Naive thymus-derived CD4-positive, alpha-beta T cell (primary cell): ENCODE data around the gene NBEAL2. TPM values are rescaled to one million over a fixed set of nuclear protein-coding genes. Genes with fewer than 3 reads are reported as not detected.

Source experiments
- ATAC-seq: fragments of 150-1000 bp; cut with Tn5 transposase; 2 replicates; pipeline ENCODE4 v1.10.0; 2021; ENCODE audit warnings: mild to moderate bottlenecking, moderate library complexity
- CTCF ChIA-PET: fragments of 350-600 bp; sonication (Branson Sonifier 250); formaldehyde crosslinking; loops from one replicate; lab custom pipeline; 2021; ENCODE audit warnings: antibody characterized with exemption; lab: Charles Lee
- POLR2A ChIA-PET: fragments of 350-600 bp; sonication (Branson Sonifier 250); formaldehyde crosslinking; loops from one replicate; lab custom pipeline; 2021; ENCODE audit warnings: antibody characterized with exemption, inconsistent platforms; lab: Charles Lee
- DNase-seq, 9 donors: peaks; one replicate each; pipeline versions ENCODE4 v3.0.0 to v3.0.0-alpha.2; 2020 to 2022; ENCODE audit warnings: mixed read lengths in 1 of 9
- H3K27ac ChIP-seq: one replicate; pipeline ENCODE4 v1.7.0; 2013; ENCODE audit warnings: mild to moderate bottlenecking, low read depth, low read length, moderate library complexity
- H3K27me3 ChIP-seq, 2 donors: one replicate each; pipeline ENCODE4 v1.7.0; 2013; ENCODE audit warnings: low read length in 2 of 2, mild to moderate bottlenecking in 2 of 2, moderate library complexity in 2 of 2; ENCODE audit not compliant: control insufficient read depth in 2 of 2, insufficient read depth in 2 of 2
- H3K36me3 ChIP-seq, 3 experiments: 1 replicate in 2 of 3; 2 replicates in 1 of 3; pipeline ENCODE4 v1.7.0; 2013; ENCODE audit warnings: low read length in 3 of 3, mild to moderate bottlenecking in 3 of 3, moderate library complexity in 1 of 3; ENCODE audit not compliant: insufficient read depth in 3 of 3, control insufficient read depth in 2 of 3
- H3K4me1 ChIP-seq, 2 donors: one replicate each; pipeline ENCODE4 v1.7.0; 2013; ENCODE audit warnings: low read length in 2 of 2, mild to moderate bottlenecking in 2 of 2, moderate library complexity in 1 of 2; ENCODE audit not compliant: control insufficient read depth in 2 of 2, insufficient read depth in 2 of 2
- H3K4me3 ChIP-seq: 2 replicates; pipeline ENCODE4 v1.7.0; 2013; ENCODE audit warnings: mild to moderate bottlenecking, low read length
- H3K9me3 ChIP-seq, 3 experiments: 1 replicate in 2 of 3; 2 replicates in 1 of 3; pipeline ENCODE4 v1.7.0; 2013; ENCODE audit warnings: low read length in 3 of 3; ENCODE audit not compliant: control insufficient read depth in 2 of 3
- H3K27ac Mint-ChIP-seq, 9 donors: one replicate each; pipeline ENCODE4 v1.8.0; 2020 to 2022; ENCODE audit warnings: mixed read lengths in 9 of 9, mild to moderate bottlenecking in 8 of 9, moderate library complexity in 5 of 9, inconsistent platforms in 2 of 9
- H3K27me3 Mint-ChIP-seq, 5 donors: one replicate each; pipeline ENCODE4 v1.8.0; 2021 to 2022; ENCODE audit warnings: mixed read lengths in 5 of 5, mild to moderate bottlenecking in 1 of 5
- H3K36me3 Mint-ChIP-seq, 5 donors: one replicate each; pipeline ENCODE4 v1.8.0; 2020 to 2022; ENCODE audit warnings: mixed read lengths in 5 of 5, mild to moderate bottlenecking in 3 of 5, inconsistent platforms in 1 of 5
- H3K4me1 Mint-ChIP-seq, 7 donors: one replicate each; pipeline ENCODE4 v1.8.0; 2020 to 2022; ENCODE audit warnings: mixed read lengths in 7 of 7, mild to moderate bottlenecking in 3 of 7, inconsistent platforms in 1 of 7
- H3K4me3 Mint-ChIP-seq, 10 donors: one replicate each; pipeline ENCODE4 v1.8.0; 2020 to 2022; ENCODE audit warnings: mild to moderate bottlenecking in 10 of 10, mixed read lengths in 10 of 10, moderate library complexity in 6 of 10, inconsistent platforms in 2 of 10
- H3K9me3 Mint-ChIP-seq, 11 donors: one replicate each; pipeline ENCODE4 v1.8.0; 2020 to 2022; ENCODE audit warnings: mixed read lengths in 11 of 11, mild to moderate bottlenecking in 4 of 11, inconsistent platforms in 1 of 11, moderate library complexity in 1 of 11
- intact Hi-C, 2 donors: fragments of 100-400 bp; cut with micrococcal nuclease; formaldehyde crosslinking; loops; one replicate each; pipeline ENCODE4 v1.15.1; 2023
- polyA plus RNA-seq, 2 donors: library from polyadenylated mRNA; unstranded; fragments of 300-500 nt; fragmentation: Illumina TruSeq; gene quantifications; one replicate each; pipeline ENCODE4 v1.2.3, GENCODE V29; 2021
- total RNA-seq, 6 experiments: library from RNA in 5 of 6; stranded (reverse) in 5 of 6; gene quantifications; 1 replicate in 5 of 6; 2 replicates in 1 of 6; pipeline ENCODE4 v1.2.3 and lab custom pipeline; 2021 to 2026

NBEAL2 gene
- total and polyA plus RNA-seq, 7 experiments from 2014 or later, result 1.7 to 289 (median 50.4) TPM

- no peak overlapping the region for H3K27ac ChIP-seq
- H3K36me3 Mint-ChIP-seq, result peaks cover 0 to 19% (median 0%) of the 10 kb centered on the region in 5 donors
- H3K27me3 Mint-ChIP-seq, result no peaks in the 10 kb centered on the region
- H3K4me1 Mint-ChIP-seq, result peaks cover 7 to 18% (median 11%) of the 10 kb centered on the region in 7 donors
- no peak overlapping the region for H3K4me3 Mint-ChIP-seq
- no peaks in the 10 kb centered on the region for H3K9me3 ChIP-seq
- peaks cover 7 to 58% (median 22%) of the 10 kb centered on the region in 3 experiments for H3K36me3 ChIP-seq
- ATAC-seq (no peak), DNase-seq (no peak)
- no peaks in the 10 kb centered on the region for H3K9me3 Mint-ChIP-seq
- intact Hi-C loops, result loop anchor here (1.0 to 2.0 kb wide), 10 partner anchors 12 to 325 kb away; partner anchors contain the start of gene NBEAL2 (in 2 of the 2)
- H3K27me3 ChIP-seq, result no peaks in the 10 kb centered on the region
- CTCF ChIA-PET, result interaction anchor here (0.5 to 2.5 kb wide), 10 partner anchors 12 to 293 kb away, joined by 3 to 15 read pairs (median 4); partner anchors contain the start of gene NBEAL2
- no peak overlapping the region for H3K4me3 ChIP-seq
- peak overlapping the region in 2 of 9 donors; percentile 41 to 47 for H3K27ac Mint-ChIP-seq
- peaks cover 0 to 10% of the 10 kb centered on the region in 2 donors for H3K4me1 ChIP-seq
- POLR2A ChIA-PET, result no interaction called here
Measured at GRCh38 chr3:46998852-46999515, 19.5 kb downstream of the NBEAL2 start.

GRCh38 chr3:46999516-47000197, 20.2 kb downstream of the NBEAL2 start:
- Mint-ChIP-seq H3K4me1 (peaks cover 7 to 16% (median 11%) of the 10 kb centered on the region in 7 donors), H3K27ac (no peak overlapping the region), H3K36me3 (peaks cover 0 to 17% (median 0%) of the 10 kb centered on the region in 5 donors), H3K27me3 (no peaks in the 10 kb centered on the region), H3K4me3 (no peak overlapping the region), H3K9me3 (no peaks in the 10 kb centered on the region)
- Histone ChIP-seq H3K4me1 (peaks cover 0 to 10% of the 10 kb centered on the region in 2 donors), H3K36me3 (peaks cover 7 to 64% (median 29%) of the 10 kb centered on the region in 3 experiments), H3K27ac (no peak overlapping the region), H3K4me3 (no peak overlapping the region), H3K9me3 (no peaks in the 10 kb centered on the region), H3K27me3 (no peaks in the 10 kb centered on the region)
- ATAC-seq, result no peak
- ChIA-PET CTCF (interaction anchor here (1.1 to 2.3 kb wide), 2 partner anchors 20 to 52 kb away, joined by 3 to 9 read pairs; partner anchors contain the start of gene NBEAL2), POLR2A (no interaction called here)
- intact Hi-C loops, result loop anchor here in 1 of 2 donors (2.0 kb wide), 1 partner anchor 133 kb away; no protein-coding TSS in a partner anchor
- no peak for DNase-seq

DNA sequence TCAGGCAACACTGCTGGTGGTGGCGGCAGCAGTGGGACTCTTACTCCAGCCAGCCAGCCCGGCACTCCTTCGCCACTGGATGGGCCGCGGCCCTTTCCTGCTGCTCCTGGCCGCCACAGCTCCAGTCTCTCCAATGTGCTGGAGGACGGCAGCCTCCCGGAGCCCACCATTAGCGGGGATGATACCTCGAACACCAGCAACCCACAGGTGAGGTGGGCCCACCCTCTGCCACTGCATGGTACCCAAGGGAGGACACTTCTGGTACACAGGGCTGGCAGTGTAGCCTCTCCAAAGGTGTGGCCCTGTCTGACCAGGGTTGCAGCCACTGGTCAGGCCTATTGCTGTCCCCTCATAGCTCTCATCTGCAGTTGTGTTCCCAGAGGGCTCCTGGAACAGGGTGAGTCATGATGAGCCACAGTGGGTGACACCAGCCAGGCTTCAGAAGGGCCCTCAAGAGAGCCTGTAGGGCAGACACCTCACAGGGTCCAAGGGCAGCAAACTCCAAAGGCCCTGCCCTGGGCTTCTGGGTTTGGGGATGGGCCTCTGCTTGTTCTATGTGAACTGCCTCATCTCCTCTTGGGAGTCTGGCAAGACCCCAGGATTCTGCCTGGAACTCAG, 20.8 kb downstream of the NBEAL2 start:
- POLR2A ChIA-PET, result no interaction called here
- Mint-ChIP-seq H3K4me1 (peaks cover 7 to 16% (median 11%) of the 10 kb centered on the region in 7 donors), H3K36me3 (peaks cover 0 to 17% (median 0%) of the 10 kb centered on the region in 5 donors), H3K27ac (no peak overlapping the region), H3K27me3 (no peaks in the 10 kb centered on the region), H3K9me3 (no peaks in the 10 kb centered on the region), H3K4me3 (no peak overlapping the region)
- H3K9me3 ChIP-seq, result no peaks in the 10 kb centered on the region
- H3K4me3 ChIP-seq, result no peak overlapping the region
- ATAC-seq (no peak), DNase-seq (no peak)
- no peak overlapping the region for H3K27ac ChIP-seq
- H3K27me3 ChIP-seq, result no peaks in the 10 kb centered on the region
- H3K36me3 ChIP-seq, result peaks cover 7 to 66% (median 30%) of the 10 kb centered on the region in 3 experiments
- peaks cover 0 to 10% of the 10 kb centered on the region in 2 donors for H3K4me1 ChIP-seq
- CTCF ChIA-PET, result no interaction called here
- intact Hi-C loops, result no loop called here

DNA sequence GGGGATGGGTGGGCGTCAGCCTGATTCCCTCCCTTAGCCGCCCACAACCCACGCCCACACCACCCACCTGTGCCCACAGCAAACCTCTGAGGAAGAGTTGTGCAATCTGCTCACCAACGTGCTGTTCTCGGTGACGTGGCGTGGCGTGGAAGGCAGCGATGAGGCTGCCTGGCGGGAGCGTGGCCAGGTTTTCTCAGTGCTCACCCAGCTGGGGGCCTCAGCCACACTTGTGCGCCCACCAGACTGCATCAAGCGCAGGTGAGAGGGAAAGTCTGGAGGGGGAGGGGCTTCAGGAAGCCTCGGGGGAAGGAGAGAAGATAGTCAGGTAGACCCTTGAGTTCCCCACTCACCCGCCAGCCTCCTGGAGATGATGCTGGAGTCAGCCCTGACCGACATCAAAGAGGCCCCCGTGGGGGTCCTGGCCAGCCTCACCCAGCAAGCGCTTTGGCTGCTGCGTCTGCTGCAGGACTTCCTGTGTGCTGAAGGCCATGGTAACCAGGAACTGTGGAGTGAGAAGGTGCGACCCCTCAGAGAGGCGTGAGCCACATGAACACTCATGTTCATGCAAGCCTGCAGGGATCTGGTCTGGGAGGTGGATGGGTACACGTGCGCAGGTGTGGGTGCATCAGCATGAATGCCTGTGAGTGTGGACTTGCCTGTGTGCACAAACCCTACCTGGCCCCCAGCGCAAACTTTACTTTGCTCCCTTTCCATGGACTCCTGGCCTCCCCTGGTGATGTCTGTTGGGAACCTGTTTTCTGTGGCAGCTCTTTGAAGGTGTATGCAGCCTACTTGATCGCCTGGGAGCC, 21.7 kb downstream of the NBEAL2 start:
- H3K4me1 ChIP-seq, result peaks cover 0 to 10% of the 10 kb centered on the region in 2 donors
- H3K27me3 ChIP-seq, result no peaks in the 10 kb centered on the region
- Mint-ChIP-seq H3K4me1 (peaks cover 7 to 16% (median 11%) of the 10 kb centered on the region in 7 donors), H3K27ac (no peak overlapping the region), H3K9me3 (no peaks in the 10 kb centered on the region), H3K4me3 (no peak overlapping the region), H3K36me3 (peaks cover 0 to 19% (median 6%) of the 10 kb centered on the region in 5 donors), H3K27me3 (no peaks in the 10 kb centered on the region)
- intact Hi-C loops, result no loop called here
- H3K36me3 ChIP-seq, result peaks cover 7 to 71% (median 33%) of the 10 kb centered on the region in 3 experiments
- ChIA-PET CTCF (no interaction called here), POLR2A (no interaction called here)
- no peak overlapping the region for H3K4me3 ChIP-seq
- H3K27ac ChIP-seq, result no peak overlapping the region
- H3K9me3 ChIP-seq, result no peaks in the 10 kb centered on the region
- ATAC-seq (no peak), DNase-seq (no peak)

DNA sequence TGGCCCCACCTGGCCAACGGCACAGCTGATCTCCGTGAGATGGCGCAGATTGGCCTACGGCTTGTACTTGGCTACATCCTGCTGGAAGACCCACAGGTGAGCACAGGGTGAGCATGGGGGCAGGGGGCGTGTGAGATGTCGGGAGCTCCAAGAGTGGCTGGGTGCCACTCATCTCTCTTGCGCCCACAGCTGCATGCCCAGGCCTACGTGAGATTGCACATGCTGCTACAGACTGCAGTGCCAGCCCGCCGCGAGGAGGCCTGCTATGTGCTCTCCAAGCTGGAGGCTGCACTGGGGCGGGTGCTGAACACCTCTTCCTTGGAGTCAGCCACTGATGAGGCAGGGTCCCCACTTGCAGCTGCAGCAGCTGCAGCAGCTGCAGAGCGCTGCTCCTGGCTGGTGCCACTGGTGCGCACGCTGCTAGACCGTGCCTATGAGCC, 22.3 kb downstream of the NBEAL2 start:
- Histone ChIP-seq H3K4me3 (no peak overlapping the region), H3K36me3 (peaks cover 7 to 77% (median 40%) of the 10 kb centered on the region in 3 experiments), H3K27me3 (no peaks in the 10 kb centered on the region), H3K4me1 (peaks cover 0 to 8% of the 10 kb centered on the region in 2 donors), H3K27ac (no peak overlapping the region), H3K9me3 (no peaks in the 10 kb centered on the region)
- peaks cover 0 to 19% (median 9%) of the 10 kb centered on the region in 5 donors for H3K36me3 Mint-ChIP-seq
- ChIA-PET POLR2A (no interaction called here), CTCF (interaction anchor here (1.3 kb wide), 1 partner anchor 10 kb away, joined by 4 read pairs; no protein-coding TSS in a partner anchor)
- no peaks in the 10 kb centered on the region for H3K27me3 Mint-ChIP-seq
- ATAC-seq (no peak), DNase-seq (no peak)
- no peak overlapping the region for H3K4me3 Mint-ChIP-seq
- intact Hi-C loops, result no loop called here
- H3K27ac Mint-ChIP-seq, result no peak overlapping the region
- no peaks in the 10 kb centered on the region for H3K9me3 Mint-ChIP-seq
- peaks cover 7 to 15% (median 10%) of the 10 kb centered on the region in 7 donors for H3K4me1 Mint-ChIP-seq
